ENCODE results near the gene NEGR1.

The NEGR1 gene

GRCh38 chr1:71882637-71883036, 399.7 kb downstream of the NEGR1 start:
- Histone ChIP-seq H3K4me3 (ENCODE audit: low read length) (no peak overlapping the region), H3K27ac (ENCODE audit: low read length) (no peak overlapping the region), H3K9me3 (ENCODE audit: insufficient read depth, low read depth, low read length) (no peaks in the 10 kb centered on the region), H3K4me1 (ENCODE audit: insufficient read depth, low read length) (peaks cover 4% of the 10 kb centered on the region; the same call in 1 of the 2 replicates), H3K9ac (ENCODE audit: low read depth, low read length) (no peak overlapping the region), H3K36me3 (ENCODE audit: insufficient read depth, low read depth, low read length) (no peaks in the 10 kb centered on the region), H3K27me3 (ENCODE audit: insufficient read depth, low read length) (no peaks in the 10 kb centered on the region)

- H3K4me1 ChIP-seq (ENCODE audit: insufficient read depth, low read length): peaks cover 4% of the 10 kb centered on the region; the same call in 1 of the 2 replicates
- H3K9me3 ChIP-seq (ENCODE audit: insufficient read depth, low read depth, low read length): no peaks in the 10 kb centered on the region
- no peak overlapping the region for H3K27ac ChIP-seq (ENCODE audit: low read length)
- no peaks in the 10 kb centered on the region for H3K27me3 ChIP-seq (ENCODE audit: insufficient read depth, low read length)
- no peak overlapping the region for H3K4me3 ChIP-seq (ENCODE audit: low read length)
- no peak overlapping the region for H3K9ac ChIP-seq (ENCODE audit: low read depth, low read length)
- no peaks in the 10 kb centered on the region for H3K36me3 ChIP-seq (ENCODE audit: insufficient read depth, low read depth, low read length)
Measured at GRCh38 chr1:71882226-71882625, 400.1 kb downstream of the NEGR1 start.

GRCh38 chr1:71881611-71882010, 400.7 kb downstream of the NEGR1 start:
- no peaks in the 10 kb centered on the region for H3K9me3 ChIP-seq (ENCODE audit: insufficient read depth, low read depth, low read length)
- no peaks in the 10 kb centered on the region for H3K36me3 ChIP-seq (ENCODE audit: insufficient read depth, low read depth, low read length)
- peaks cover 4% of the 10 kb centered on the region; the same call in 1 of the 2 replicates for H3K4me1 ChIP-seq (ENCODE audit: insufficient read depth, low read length)
- no peaks in the 10 kb centered on the region for H3K27me3 ChIP-seq (ENCODE audit: insufficient read depth, low read length)
- no peak overlapping the region for H3K9ac ChIP-seq (ENCODE audit: low read depth, low read length)
- H3K4me3 ChIP-seq (ENCODE audit: low read length): no peak overlapping the region
- H3K27ac ChIP-seq (ENCODE audit: low read length): no peak overlapping the region

GRCh38 chr1:71869326-71869725, 413.0 kb downstream of the NEGR1 start:
- Histone ChIP-seq H3K9ac (ENCODE audit: low read depth, low read length) (no peak overlapping the region), H3K4me1 (ENCODE audit: insufficient read depth, low read length) (no peaks in the 10 kb centered on the region), H3K4me3 (ENCODE audit: low read length) (no peak overlapping the region), H3K27me3 (ENCODE audit: insufficient read depth, low read length) (no peaks in the 10 kb centered on the region), H3K36me3 (ENCODE audit: insufficient read depth, low read depth, low read length) (no peaks in the 10 kb centered on the region), H3K9me3 (ENCODE audit: insufficient read depth, low read depth, low read length) (no peaks in the 10 kb centered on the region), H3K27ac (ENCODE audit: low read length) (no peak overlapping the region)

GRCh38 chr1:71862756-71863155, 419.6 kb downstream of the NEGR1 start:
- Histone ChIP-seq H3K4me3 (ENCODE audit: low read length) (no peak overlapping the region), H3K9me3 (ENCODE audit: insufficient read depth, low read depth, low read length) (no peaks in the 10 kb centered on the region), H3K27me3 (ENCODE audit: insufficient read depth, low read length) (no peaks in the 10 kb centered on the region), H3K4me1 (ENCODE audit: insufficient read depth, low read length) (peaks cover 19% of the 10 kb centered on the region), H3K36me3 (ENCODE audit: insufficient read depth, low read depth, low read length) (no peaks in the 10 kb centered on the region), H3K27ac (ENCODE audit: low read length) (no peak overlapping the region), H3K9ac (ENCODE audit: low read depth, low read length) (no peak overlapping the region)

GRCh38 chr1:71861022-71861421, 421.3 kb downstream of the NEGR1 start:
- Histone ChIP-seq H3K9ac (ENCODE audit: low read depth, low read length) (no peak overlapping the region), H3K27ac (ENCODE audit: low read length) (no peak overlapping the region)

GRCh38 chr1:71859806-71860205, 422.5 kb downstream of the NEGR1 start:
- no peak overlapping the region for H3K27ac ChIP-seq (ENCODE audit: low read length)
- H3K4me1 ChIP-seq (ENCODE audit: insufficient read depth, low read length): peaks cover 21% of the 10 kb centered on the region
- H3K9me3 ChIP-seq (ENCODE audit: insufficient read depth, low read depth, low read length): no peaks in the 10 kb centered on the region
- H3K36me3 ChIP-seq (ENCODE audit: insufficient read depth, low read depth, low read length): no peaks in the 10 kb centered on the region
- no peak overlapping the region for H3K4me3 ChIP-seq (ENCODE audit: low read length)
- H3K27me3 ChIP-seq (ENCODE audit: insufficient read depth, low read length): no peaks in the 10 kb centered on the region
- H3K9ac ChIP-seq (ENCODE audit: low read depth, low read length): no peak overlapping the region

More at GRCh38 chr1:71861022-71861421, 421.3 kb downstream of the NEGR1 start:
- Histone ChIP-seq H3K27me3 (ENCODE audit: insufficient read depth, low read length) (no peaks in the 10 kb centered on the region), H3K4me3 (ENCODE audit: low read length) (no peak overlapping the region), H3K36me3 (ENCODE audit: insufficient read depth, low read depth, low read length) (no peaks in the 10 kb centered on the region), H3K9me3 (ENCODE audit: insufficient read depth, low read depth, low read length) (no peaks in the 10 kb centered on the region), H3K4me1 (ENCODE audit: insufficient read depth, low read length) (peaks cover 21% of the 10 kb centered on the region)

GRCh38 chr1:71857862-71858261, 424.5 kb downstream of the NEGR1 start:
- H3K4me3 ChIP-seq (ENCODE audit: low read length): no peak overlapping the region
- peaks cover 21% of the 10 kb centered on the region for H3K4me1 ChIP-seq (ENCODE audit: insufficient read depth, low read length)
- H3K9ac ChIP-seq (ENCODE audit: low read depth, low read length): no peak overlapping the region
- H3K27ac ChIP-seq (ENCODE audit: low read length): no peak overlapping the region
- H3K27me3 ChIP-seq (ENCODE audit: insufficient read depth, low read length): no peaks in the 10 kb centered on the region
- no peaks in the 10 kb centered on the region for H3K9me3 ChIP-seq (ENCODE audit: insufficient read depth, low read depth, low read length)
- no peaks in the 10 kb centered on the region for H3K36me3 ChIP-seq (ENCODE audit: insufficient read depth, low read depth, low read length)

- Histone ChIP-seq H3K4me3 (ENCODE audit: low read length) (no peak overlapping the region), H3K27ac (ENCODE audit: low read length) (no peak overlapping the region), H3K4me1 (ENCODE audit: insufficient read depth, low read length) (peaks cover 7% of the 10 kb centered on the region), H3K27me3 (ENCODE audit: insufficient read depth, low read length) (no peaks in the 10 kb centered on the region), H3K36me3 (ENCODE audit: insufficient read depth, low read depth, low read length) (no peaks in the 10 kb centered on the region), H3K9me3 (ENCODE audit: insufficient read depth, low read depth, low read length) (no peaks in the 10 kb centered on the region), H3K9ac (ENCODE audit: low read depth, low read length) (no peak overlapping the region)
Measured at GRCh38 chr1:71853360-71853759, 429.0 kb downstream of the NEGR1 start.

- no peak overlapping the region for H3K4me3 ChIP-seq (ENCODE audit: low read length)
- H3K9ac ChIP-seq (ENCODE audit: low read depth, low read length): no peak overlapping the region
- H3K4me1 ChIP-seq (ENCODE audit: insufficient read depth, low read length): no peaks in the 10 kb centered on the region
- H3K27ac ChIP-seq (ENCODE audit: low read length): no peak overlapping the region
- no peaks in the 10 kb centered on the region for H3K27me3 ChIP-seq (ENCODE audit: insufficient read depth, low read length)
- H3K9me3 ChIP-seq (ENCODE audit: insufficient read depth, low read depth, low read length): no peaks in the 10 kb centered on the region
- H3K36me3 ChIP-seq (ENCODE audit: insufficient read depth, low read depth, low read length): no peaks in the 10 kb centered on the region
Measured at GRCh38 chr1:71850936-71851335, 431.4 kb downstream of the NEGR1 start.

GRCh38 chr1:71850515-71850914, 431.8 kb downstream of the NEGR1 start:
- Histone ChIP-seq H3K9ac (ENCODE audit: low read depth, low read length) (no peak overlapping the region), H3K4me3 (ENCODE audit: low read length) (no peak overlapping the region), H3K9me3 (ENCODE audit: insufficient read depth, low read depth, low read length) (no peaks in the 10 kb centered on the region), H3K36me3 (ENCODE audit: insufficient read depth, low read depth, low read length) (no peaks in the 10 kb centered on the region), H3K4me1 (ENCODE audit: insufficient read depth, low read length) (no peaks in the 10 kb centered on the region), H3K27ac (ENCODE audit: low read length) (no peak overlapping the region), H3K27me3 (ENCODE audit: insufficient read depth, low read length) (no peaks in the 10 kb centered on the region)

- Histone ChIP-seq H3K9me3 (ENCODE audit: insufficient read depth, low read depth, low read length) (no peaks in the 10 kb centered on the region), H3K4me3 (ENCODE audit: low read length) (no peak overlapping the region), H3K36me3 (ENCODE audit: insufficient read depth, low read depth, low read length) (no peaks in the 10 kb centered on the region), H3K9ac (ENCODE audit: low read depth, low read length) (no peak overlapping the region), H3K4me1 (ENCODE audit: insufficient read depth, low read length) (no peaks in the 10 kb centered on the region; the same call in 1 of the 2 replicates), H3K27ac (ENCODE audit: low read length) (no peak overlapping the region), H3K27me3 (ENCODE audit: insufficient read depth, low read length) (no peaks in the 10 kb centered on the region)
Measured at GRCh38 chr1:71843012-71843411, 439.3 kb downstream of the NEGR1 start.

- Histone ChIP-seq H3K9me3 (ENCODE audit: insufficient read depth, low read depth, low read length) (no peaks in the 10 kb centered on the region), H3K4me3 (ENCODE audit: low read length) (no peak overlapping the region), H3K27me3 (ENCODE audit: insufficient read depth, low read length) (no peaks in the 10 kb centered on the region), H3K27ac (ENCODE audit: low read length) (no peak overlapping the region), H3K4me1 (ENCODE audit: insufficient read depth, low read length) (peaks cover 10% of the 10 kb centered on the region; the same call in 1 of the 2 replicates), H3K9ac (ENCODE audit: low read depth, low read length) (no peak overlapping the region), H3K36me3 (ENCODE audit: insufficient read depth, low read depth, low read length) (no peaks in the 10 kb centered on the region)
Measured at GRCh38 chr1:71839876-71840275, 442.5 kb downstream of the NEGR1 start.

Measured in iPS-20b (cell line).